Body of pancreas (tissue), 4 donors: ENCODE results near the gene RAB11A.
A peak's percentile ranks its signal among the peaks of the same experiment; 100 is the strongest.

Experiments used
- CTCF ChIP-seq, 7 experiments: fragments of 450-650 bp in 4 of 7; fragments of 200-600 bp in 3 of 7; sonication (generic) in 3 of 7; IDR thresholded peaks; one replicate each; pipeline ENCODE4 v1.5.1; 2016 to 2019; ENCODE audit warnings: antibody characterized with exemption in 7 of 7
- POLR2A ChIP-seq, 3 donors: fragments of 450-650 bp; IDR thresholded peaks; one replicate each; pipeline ENCODE4 v1.6.1; 2016; ENCODE audit warnings: antibody characterized with exemption in 3 of 3, mild to moderate bottlenecking in 2 of 3

DNA sequence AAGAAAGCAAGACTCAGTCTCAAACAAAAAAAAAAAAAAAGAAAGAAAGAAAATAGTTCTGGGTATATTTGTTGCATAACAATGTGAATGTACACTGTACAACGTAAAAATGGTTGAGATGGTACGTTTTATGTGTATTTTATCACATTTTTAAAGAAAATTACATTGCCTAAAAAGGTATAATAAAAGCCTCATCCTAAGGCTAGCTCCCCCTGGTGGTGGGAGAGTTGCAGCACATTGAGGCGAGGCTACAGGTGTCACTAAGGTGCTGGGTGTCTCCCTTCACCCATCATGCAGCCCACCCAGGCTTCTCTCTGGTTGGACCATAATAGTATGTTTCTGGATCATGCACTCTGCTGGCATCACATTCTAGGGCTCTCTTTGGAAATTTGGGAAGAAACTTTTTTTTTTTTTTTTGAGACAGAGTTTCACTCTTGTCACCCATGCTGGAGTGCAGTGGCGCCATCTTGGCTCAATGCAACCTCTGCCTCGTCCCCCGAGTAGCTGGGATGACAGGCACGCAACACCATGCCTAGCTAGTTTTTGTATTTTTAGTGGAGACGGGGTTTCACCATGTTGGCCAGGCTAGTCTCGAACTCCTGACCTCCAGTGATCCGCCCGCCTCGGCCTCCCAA is 12.4 kb upstream of the RAB11A start:
- TF ChIP-seq CTCF (IDR thresholded peaks at IDR 0.05): peak; percentile 57 to 88 (median 75)
- no peak for TF ChIP-seq POLR2A (IDR thresholded peaks at IDR 0.05)
